Thyroid gland (tissue), 4 donors: ENCODE results near the gene MACROH2A1.

Experiments
- POLR2A ChIP-seq, 2 donors: fragments of 450-650 bp; IDR thresholded peaks; one replicate each; pipeline ENCODE4 v1.6.1; 2017; ENCODE audit warnings: antibody characterized with exemption in 2 of 2, mild to moderate bottlenecking in 2 of 2, moderate library complexity in 1 of 2
- TF ChIP-seq, protein P1 (sequence below), 6 experiments: fragments of 200-600 bp in 3 of 6; fragments of 450-650 bp in 3 of 6; sonication (generic) in 3 of 6; IDR thresholded peaks; one replicate each; pipeline ENCODE4 v1.5.1; 2016 to 2019; ENCODE audit warnings: antibody characterized with exemption in 6 of 6, mild to moderate bottlenecking in 2 of 6, inconsistent platforms in 1 of 6, moderate library complexity in 1 of 6

DNA sequence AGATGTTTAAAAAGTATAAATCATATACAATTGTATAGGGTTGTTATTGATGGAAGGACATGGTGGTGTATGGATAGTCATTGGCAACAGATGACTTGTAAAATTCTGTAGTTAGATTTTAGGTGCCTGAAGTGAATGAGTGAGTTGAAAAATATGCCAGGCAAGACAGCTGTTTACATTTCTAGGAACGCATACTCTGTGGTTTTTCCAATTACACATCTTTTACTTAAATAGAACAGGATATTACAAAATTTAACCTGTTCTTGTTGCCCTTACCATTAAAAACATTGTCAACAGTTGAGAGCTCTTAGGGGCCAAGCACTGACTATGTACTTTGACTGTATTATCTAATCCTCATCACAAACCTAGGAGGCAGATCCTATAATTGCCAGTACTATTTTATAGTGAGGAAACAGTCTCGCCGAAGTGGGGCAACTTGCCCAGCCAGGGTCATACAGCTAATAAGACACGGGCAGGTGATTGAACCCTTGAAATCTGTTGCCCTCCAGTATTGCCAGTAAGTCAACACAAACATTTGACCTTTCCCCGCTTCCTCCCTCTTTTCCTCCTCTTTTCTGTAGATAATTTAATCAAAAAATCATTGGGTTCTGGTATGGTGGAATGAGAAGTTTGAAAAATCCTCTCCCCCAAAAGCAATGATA is 88.6 kb downstream of the MACROH2A1 start:
- TF ChIP-seq, protein P1, sequence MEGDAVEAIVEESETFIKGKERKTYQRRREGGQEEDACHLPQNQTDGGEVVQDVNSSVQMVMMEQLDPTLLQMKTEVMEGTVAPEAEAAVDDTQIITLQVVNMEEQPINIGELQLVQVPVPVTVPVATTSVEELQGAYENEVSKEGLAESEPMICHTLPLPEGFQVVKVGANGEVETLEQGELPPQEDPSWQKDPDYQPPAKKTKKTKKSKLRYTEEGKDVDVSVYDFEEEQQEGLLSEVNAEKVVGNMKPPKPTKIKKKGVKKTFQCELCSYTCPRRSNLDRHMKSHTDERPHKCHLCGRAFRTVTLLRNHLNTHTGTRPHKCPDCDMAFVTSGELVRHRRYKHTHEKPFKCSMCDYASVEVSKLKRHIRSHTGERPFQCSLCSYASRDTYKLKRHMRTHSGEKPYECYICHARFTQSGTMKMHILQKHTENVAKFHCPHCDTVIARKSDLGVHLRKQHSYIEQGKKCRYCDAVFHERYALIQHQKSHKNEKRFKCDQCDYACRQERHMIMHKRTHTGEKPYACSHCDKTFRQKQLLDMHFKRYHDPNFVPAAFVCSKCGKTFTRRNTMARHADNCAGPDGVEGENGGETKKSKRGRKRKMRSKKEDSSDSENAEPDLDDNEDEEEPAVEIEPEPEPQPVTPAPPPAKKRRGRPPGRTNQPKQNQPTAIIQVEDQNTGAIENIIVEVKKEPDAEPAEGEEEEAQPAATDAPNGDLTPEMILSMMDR (IDR thresholded peaks at IDR 0.05): no peak
- TF ChIP-seq POLR2A (IDR thresholded peaks at IDR 0.05): no peak
